ENCODE results near the gene TRIM25. TPM values are rescaled to one million over a fixed set of nuclear protein-coding genes. Genes with fewer than 3 reads are reported as not detected.

TRIM25 gene
- total and polyA plus RNA-seq, 2 donors (not counting 1 experiment from before 2014, with no cell fraction given) = 53.3 to 53.9 TPM

DNA sequence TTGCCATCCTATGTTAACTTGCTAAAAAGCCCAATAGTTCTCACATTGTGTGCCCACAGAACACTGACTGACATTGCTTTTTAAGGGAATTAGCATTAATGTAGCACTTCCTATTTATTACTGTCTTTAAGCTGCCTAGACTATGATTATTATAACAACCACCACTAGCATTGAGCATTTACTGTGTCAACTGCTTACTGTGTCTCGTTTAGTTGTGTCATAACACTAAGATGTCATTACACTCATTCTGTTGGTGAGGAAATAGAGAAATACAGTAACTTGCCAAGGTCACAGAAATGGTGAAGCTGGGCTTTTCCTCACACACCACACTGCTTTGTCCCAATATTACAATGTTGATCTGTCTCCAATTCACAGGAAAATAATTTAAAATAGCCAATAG lies 30.2 kb downstream of the TRIM25 start:
- H4K20me1 ChIP-seq (ENCODE audit: control insufficient read depth, extremely low read depth, insufficient read depth, low read length) = no peaks in the 10 kb centered on the region
- H2AFZ ChIP-seq (ENCODE audit: low read length) = no peak overlapping the region
- H3K4me3 ChIP-seq (replicated peaks in 1 of 4; ENCODE audit: control extremely low read depth in 1 of 4, insufficient read depth in 1 of 4, low read depth in 3 of 4, low read length in 4 of 4) = no peak overlapping the region
- H3K9me3 ChIP-seq (ENCODE audit: control insufficient read depth, insufficient read depth, low read depth, low read length) = peaks cover 2% of the 10 kb centered on the region
- H3K9ac ChIP-seq (ENCODE audit: insufficient read depth, low read length) = no peak overlapping the region
- no peaks in the 10 kb centered on the region for H3K27me3 ChIP-seq (ENCODE audit: control insufficient read depth, insufficient read depth, low read length)
- no peak for DNase-seq (ENCODE audit: low read depth in 2 of 2)
- no peak for TF ChIP-seq EZH2 (IDR thresholded peaks at IDR 0.05; ENCODE audit: low read length, missing control alignments)
- TF ChIP-seq, protein P1, sequence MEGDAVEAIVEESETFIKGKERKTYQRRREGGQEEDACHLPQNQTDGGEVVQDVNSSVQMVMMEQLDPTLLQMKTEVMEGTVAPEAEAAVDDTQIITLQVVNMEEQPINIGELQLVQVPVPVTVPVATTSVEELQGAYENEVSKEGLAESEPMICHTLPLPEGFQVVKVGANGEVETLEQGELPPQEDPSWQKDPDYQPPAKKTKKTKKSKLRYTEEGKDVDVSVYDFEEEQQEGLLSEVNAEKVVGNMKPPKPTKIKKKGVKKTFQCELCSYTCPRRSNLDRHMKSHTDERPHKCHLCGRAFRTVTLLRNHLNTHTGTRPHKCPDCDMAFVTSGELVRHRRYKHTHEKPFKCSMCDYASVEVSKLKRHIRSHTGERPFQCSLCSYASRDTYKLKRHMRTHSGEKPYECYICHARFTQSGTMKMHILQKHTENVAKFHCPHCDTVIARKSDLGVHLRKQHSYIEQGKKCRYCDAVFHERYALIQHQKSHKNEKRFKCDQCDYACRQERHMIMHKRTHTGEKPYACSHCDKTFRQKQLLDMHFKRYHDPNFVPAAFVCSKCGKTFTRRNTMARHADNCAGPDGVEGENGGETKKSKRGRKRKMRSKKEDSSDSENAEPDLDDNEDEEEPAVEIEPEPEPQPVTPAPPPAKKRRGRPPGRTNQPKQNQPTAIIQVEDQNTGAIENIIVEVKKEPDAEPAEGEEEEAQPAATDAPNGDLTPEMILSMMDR (conservative IDR thresholded peaks at IDR 0.05 in 1 of 2, IDR thresholded peaks at IDR 0.05 in 1 of 2; ENCODE audit: low read depth in 1 of 2, low read length in 2 of 2) = no peak
- H3K36me3 ChIP-seq (ENCODE audit: control insufficient read depth, insufficient read depth, low read length) = peaks cover 2% of the 10 kb centered on the region
- no peak overlapping the region for H3K4me2 ChIP-seq (ENCODE audit: extremely low read depth, insufficient read depth, low read length)
- no peak overlapping the region for H3K27ac ChIP-seq (ENCODE audit: insufficient read depth, low read length)
- H3K79me2 ChIP-seq (ENCODE audit: control insufficient read depth, insufficient read depth, low read length) = no peaks in the 10 kb centered on the region
- H3K4me1 ChIP-seq (ENCODE audit: control insufficient read depth, extremely low read depth, insufficient read depth, low read length) = no peaks in the 10 kb centered on the region

- H3K27ac ChIP-seq (ENCODE audit: insufficient read depth, low read length) = no peak overlapping the region
- no peaks in the 10 kb centered on the region for H4K20me1 ChIP-seq (ENCODE audit: control insufficient read depth, extremely low read depth, insufficient read depth, low read length)
- H3K36me3 ChIP-seq (ENCODE audit: control insufficient read depth, insufficient read depth, low read length) = no peaks in the 10 kb centered on the region
- TF ChIP-seq, protein P1 (conservative IDR thresholded peaks at IDR 0.05 in 1 of 2, IDR thresholded peaks at IDR 0.05 in 1 of 2; ENCODE audit: low read depth in 1 of 2, low read length in 2 of 2) = no peak
- no peak for TF ChIP-seq EZH2 (IDR thresholded peaks at IDR 0.05; ENCODE audit: low read length, missing control alignments)
- H3K79me2 ChIP-seq (ENCODE audit: control insufficient read depth, insufficient read depth, low read length) = no peaks in the 10 kb centered on the region
- no peak for DNase-seq (ENCODE audit: low read depth in 2 of 2)
- no peaks in the 10 kb centered on the region for H3K9me3 ChIP-seq (ENCODE audit: control insufficient read depth, insufficient read depth, low read depth, low read length)
- no peaks in the 10 kb centered on the region for H3K27me3 ChIP-seq (ENCODE audit: control insufficient read depth, insufficient read depth, low read length)
- no peak overlapping the region for H3K4me2 ChIP-seq (ENCODE audit: extremely low read depth, insufficient read depth, low read length)
- no peak overlapping the region for H3K4me3 ChIP-seq (replicated peaks in 1 of 4; ENCODE audit: control extremely low read depth in 1 of 4, insufficient read depth in 1 of 4, low read depth in 3 of 4, low read length in 4 of 4)
- no peak overlapping the region for H2AFZ ChIP-seq (ENCODE audit: low read length)
- H3K4me1 ChIP-seq (ENCODE audit: control insufficient read depth, extremely low read depth, insufficient read depth, low read length) = no peaks in the 10 kb centered on the region
- H3K9ac ChIP-seq (ENCODE audit: insufficient read depth, low read length) = no peak overlapping the region
Measured at GRCh38 chr17:56881685-56882295, 32.1 kb downstream of the TRIM25 start.

DNA sequence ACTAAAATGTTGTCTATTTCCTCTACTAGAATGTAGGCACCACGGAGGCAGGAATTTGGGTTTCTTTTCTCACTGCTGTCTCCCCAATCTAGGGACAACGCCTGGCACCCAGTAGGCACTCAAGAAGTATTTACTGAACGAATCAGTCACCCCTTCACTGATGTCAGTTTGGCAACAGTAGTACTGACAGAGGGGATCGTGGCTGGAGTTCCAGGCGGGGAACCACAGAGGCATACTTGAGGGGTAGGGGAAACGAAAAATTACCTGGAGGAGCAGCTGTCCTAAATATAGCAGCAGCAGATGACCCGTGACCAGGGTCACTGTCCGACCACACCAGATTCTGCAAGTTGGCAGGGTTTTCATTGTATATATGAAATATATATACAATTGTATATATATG lies 33.3 kb downstream of the TRIM25 start:
- no peak overlapping the region for H3K27ac ChIP-seq (ENCODE audit: insufficient read depth, low read length)
- no peak for DNase-seq (ENCODE audit: low read depth in 2 of 2)
- H3K27me3 ChIP-seq (ENCODE audit: control insufficient read depth, insufficient read depth, low read length) = no peaks in the 10 kb centered on the region
- TF ChIP-seq, protein P1 (conservative IDR thresholded peaks at IDR 0.05 in 1 of 2, IDR thresholded peaks at IDR 0.05 in 1 of 2; ENCODE audit: low read depth in 1 of 2, low read length in 2 of 2) = no peak
- no peak for TF ChIP-seq EZH2 (IDR thresholded peaks at IDR 0.05; ENCODE audit: low read length, missing control alignments)
- no peak overlapping the region for H2AFZ ChIP-seq (ENCODE audit: low read length)
- no peaks in the 10 kb centered on the region for H3K4me1 ChIP-seq (ENCODE audit: control insufficient read depth, extremely low read depth, insufficient read depth, low read length)
- no peak overlapping the region for H3K4me3 ChIP-seq (replicated peaks in 1 of 4; ENCODE audit: control extremely low read depth in 1 of 4, insufficient read depth in 1 of 4, low read depth in 3 of 4, low read length in 4 of 4)
- no peak overlapping the region for H3K4me2 ChIP-seq (ENCODE audit: extremely low read depth, insufficient read depth, low read length)
- no peaks in the 10 kb centered on the region for H4K20me1 ChIP-seq (ENCODE audit: control insufficient read depth, extremely low read depth, insufficient read depth, low read length)
- H3K9ac ChIP-seq (ENCODE audit: insufficient read depth, low read length) = no peak overlapping the region
- H3K79me2 ChIP-seq (ENCODE audit: control insufficient read depth, insufficient read depth, low read length) = no peaks in the 10 kb centered on the region
- no peaks in the 10 kb centered on the region for H3K36me3 ChIP-seq (ENCODE audit: control insufficient read depth, insufficient read depth, low read length)
- no peaks in the 10 kb centered on the region for H3K9me3 ChIP-seq (ENCODE audit: control insufficient read depth, insufficient read depth, low read depth, low read length)

Data from fibroblast of lung (primary cell).